Activated CD4-positive, alpha-beta T cell treated with anti-CD3 and anti-CD28 coated beads, Interleukin-2, amount 50 U/mL, for 16 hours (primary cell): ENCODE results near the gene DDX11.
A peak's percentile ranks its signal among the peaks of the same experiment; 100 is the strongest.
"Not testable (repeated sequence)": the region's sequence is repeated elsewhere in the genome, so short reads cannot be mapped to it uniquely, and the experiment has no call there.

Experiments
- DNase-seq: peaks from one replicate; pipeline ENCODE4 v3.0.0-alpha.2; 2020

The DDX11 gene

DNA sequence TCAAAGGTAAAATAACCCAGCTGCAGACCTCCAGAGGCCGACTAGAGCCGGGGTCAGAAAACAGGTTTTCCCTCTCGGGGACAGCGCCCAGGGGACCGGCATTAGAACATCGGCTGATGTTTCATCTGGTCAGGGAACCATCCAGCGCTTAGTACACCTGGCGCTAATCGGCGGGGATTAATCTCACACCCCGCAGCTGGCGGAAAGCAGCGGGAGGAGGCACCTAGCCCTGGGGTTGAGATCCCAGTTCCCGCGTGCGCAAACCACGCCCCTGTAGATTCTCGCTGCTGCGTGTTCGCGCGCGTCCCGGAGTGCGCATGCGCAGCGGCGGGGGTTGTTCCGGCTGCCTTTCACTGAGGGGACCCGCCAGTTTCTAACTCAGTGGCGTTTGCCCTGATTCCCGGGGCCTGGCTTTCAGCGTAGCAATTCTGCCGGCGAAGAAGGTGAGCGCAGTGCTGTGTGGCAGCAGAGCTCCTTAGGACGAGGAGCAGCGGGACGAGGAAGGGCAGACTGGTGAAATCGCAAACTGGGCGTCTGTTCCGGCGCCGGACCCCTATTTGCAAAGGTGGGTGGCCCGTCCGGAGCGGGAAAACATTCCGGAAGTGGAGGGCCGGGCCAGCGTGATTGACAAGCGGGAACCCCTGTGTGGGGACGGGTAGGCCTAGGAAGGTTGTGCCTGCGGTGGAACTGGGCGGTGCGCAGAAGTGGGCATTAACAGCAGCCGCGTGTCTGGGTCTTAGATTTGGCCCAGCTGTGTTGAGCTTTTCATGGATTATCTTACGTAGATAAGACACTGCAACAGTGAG lies at the start of gene DDX11:
DDX11 (plus strand) TSS at position 334 of the 806 bp plus-strand sequence. CDS start 4,534 bp downstream, outside the sequence.
- DNase-seq = peak; percentile 95

GRCh38 chr12:31026202-31026601 lies 47.5 kb upstream of the DDX11 start:
- DNase-seq = no peak

- not testable (repeated sequence) for DNase-seq
Measured at GRCh38 chr12:31027006-31027405, 46.7 kb upstream of the DDX11 start.

- no peak for DNase-seq
Measured at GRCh38 chr12:31029468-31029867, 44.2 kb upstream of the DDX11 start.

DNA sequence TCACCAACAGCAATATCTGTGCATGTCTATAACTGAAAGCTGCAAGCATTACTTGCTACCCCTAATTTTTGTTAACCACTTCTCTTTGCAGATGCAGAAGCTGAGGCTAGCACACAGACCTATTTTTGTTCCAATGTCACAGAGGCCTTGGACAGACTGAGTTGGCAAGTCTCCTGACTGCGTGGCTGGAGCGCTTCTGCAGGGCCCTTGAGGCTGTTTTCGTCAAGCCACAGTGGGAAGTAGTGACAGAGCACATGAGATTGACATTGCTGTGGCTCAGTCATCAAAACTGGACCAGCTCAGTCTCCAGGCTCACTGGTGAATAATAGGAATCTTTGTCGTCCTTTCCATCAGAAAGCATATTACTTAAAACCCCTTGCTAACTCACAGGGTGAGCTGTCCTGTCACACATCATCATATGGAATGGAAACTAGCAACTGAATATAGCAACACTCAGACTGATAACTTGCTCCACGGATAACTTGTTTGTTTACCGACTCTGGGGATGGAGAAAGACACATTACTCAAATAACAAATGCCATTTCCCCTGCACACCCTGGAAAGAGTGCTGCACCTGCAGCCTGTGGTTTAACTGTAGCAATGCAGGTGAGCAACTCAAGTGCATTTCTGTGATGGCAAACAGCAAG lies 43.6 kb upstream of the DDX11 start:
- no peak for DNase-seq

DNA sequence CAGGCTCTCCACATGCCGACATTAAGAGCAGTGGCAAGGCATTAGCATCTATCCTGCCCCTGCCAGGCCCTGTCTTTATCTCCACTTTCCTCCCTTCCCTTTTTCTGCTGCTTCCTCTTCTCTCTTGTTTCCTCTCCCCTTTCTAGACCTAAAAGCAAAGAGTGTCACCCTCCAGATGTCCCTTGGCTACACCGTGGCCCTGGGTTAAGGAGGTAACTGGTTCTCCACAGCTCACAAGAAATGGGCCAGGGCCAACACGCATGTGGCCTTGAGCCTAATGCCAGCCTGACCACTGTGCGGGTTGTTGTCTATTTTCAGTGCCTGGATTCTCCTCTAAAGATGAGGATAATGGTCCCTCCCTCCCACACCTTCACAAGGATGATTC lies 41.7 kb upstream of the DDX11 start:
- no peak for DNase-seq

- DNase-seq = no peak
Measured at GRCh38 chr12:31033146-31033545, 40.5 kb upstream of the DDX11 start.

DNA sequence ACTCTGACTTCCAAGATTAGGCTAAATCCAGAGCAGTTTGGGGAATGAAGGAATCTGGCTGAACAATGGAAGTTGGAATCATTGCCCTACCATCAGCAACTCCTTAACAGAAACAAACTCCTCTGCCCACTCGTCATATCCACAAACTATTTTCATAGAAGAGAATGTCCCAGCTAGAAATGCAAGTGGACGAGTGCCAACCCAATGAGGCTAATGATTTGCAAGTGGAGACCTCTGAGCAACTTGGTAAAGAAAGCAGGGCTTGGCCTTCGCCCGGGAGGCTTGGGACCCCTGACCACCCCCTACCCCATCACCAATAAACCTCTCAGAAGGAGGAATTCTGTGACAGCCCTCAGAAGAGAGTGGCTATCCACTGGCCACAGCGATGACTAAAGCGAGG lies 40.0 kb upstream of the DDX11 start:
- DNase-seq = no peak

DNA sequence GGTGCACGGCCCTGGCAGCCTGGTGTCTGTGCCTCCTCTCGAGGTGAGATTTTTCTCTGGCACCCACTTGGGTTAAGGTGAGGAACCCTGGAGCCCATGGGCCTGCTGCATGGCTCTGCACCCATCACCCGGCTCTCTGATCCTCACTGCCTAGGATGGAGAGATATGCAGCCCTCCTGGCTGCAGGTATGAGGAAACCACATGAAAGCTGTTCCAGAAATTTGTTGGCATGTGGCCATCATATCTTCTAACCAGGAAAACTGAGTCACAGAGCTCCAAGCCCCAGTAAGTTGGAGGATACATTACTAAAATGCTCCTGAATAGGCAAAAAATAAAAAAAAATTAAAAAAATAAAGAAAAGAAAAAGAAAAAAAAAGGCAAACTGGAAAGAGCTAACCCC lies 39.3 kb upstream of the DDX11 start:
- no peak for DNase-seq

DNA sequence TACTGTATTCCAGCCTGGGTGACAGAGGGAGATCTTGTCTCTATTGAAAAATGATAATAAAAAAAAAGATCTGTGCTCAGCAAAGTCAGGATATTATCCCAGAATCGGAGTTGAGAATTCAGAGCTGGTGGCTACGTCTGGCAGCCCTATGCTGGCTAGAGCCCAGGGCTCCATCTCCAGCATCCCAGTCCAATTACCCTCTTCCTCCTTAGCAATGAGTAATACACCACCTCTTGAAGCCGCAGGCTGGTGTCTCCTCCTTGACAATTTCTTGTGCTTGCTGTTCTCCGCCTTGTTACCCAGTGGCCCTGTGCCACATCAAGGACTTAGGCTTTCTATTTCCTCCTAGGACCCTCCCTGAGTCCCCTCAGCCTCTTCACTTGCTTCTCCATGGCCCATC lies 38.4 kb upstream of the DDX11 start:
- no peak for DNase-seq

DNA sequence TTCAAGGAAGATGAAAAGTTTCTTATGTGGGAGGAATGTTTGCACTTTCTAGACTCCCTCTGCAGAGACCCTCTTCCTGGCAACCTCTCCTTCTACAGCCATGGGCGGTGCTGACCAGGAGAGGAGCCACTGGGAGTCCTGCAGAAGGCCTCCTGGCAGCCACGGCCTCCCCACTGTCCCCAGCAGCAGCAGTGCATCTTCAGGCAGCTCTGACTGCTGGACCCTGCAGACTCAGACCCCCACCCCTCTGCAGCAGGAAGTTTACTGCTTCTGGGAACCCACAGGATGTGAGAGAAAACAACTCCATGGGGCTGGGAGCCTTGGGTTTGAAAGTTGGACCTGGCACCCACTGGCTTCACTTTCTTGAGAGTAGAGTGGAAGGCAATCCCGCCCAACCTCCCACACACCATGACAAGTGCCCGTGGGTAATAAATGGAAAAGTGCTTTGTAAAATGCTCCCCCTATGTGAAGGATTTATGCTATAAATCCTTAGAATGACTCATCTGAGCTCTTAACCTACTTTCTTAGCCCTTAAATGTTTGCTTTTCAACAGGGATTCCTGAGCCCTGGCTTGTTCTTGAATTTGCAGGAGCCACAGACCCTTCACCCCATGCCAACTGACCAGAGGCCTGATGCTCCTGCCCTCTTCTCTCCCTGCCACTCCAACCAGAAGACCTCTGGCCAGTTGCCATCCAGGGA lies 37.5 kb upstream of the DDX11 start:
- no peak for DNase-seq

- DNase-seq = no peak
Measured at GRCh38 chr12:31037028-31037427, 36.6 kb upstream of the DDX11 start.

DNA sequence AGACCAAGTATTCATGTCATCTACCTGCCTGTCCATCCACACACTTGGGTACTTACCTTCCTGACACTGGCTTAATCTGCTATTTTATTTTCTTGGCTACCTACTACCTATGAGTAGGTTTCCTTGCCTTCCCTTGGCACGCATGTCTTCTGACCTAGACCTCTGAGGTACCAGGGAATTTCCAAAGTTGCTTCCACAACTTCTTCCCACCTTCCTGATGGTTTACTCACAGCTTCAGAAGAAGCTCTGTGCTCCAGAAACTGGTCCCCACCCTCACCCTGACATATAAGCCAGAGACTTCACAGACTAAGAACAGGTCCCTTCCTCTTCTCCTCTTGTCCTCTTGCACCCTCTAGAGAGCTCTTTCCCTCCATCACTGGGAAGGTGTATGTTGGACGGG lies 35.7 kb upstream of the DDX11 start:
- DNase-seq = no peak

- DNase-seq = no peak
Measured at GRCh38 chr12:31041033-31041564, 32.6 kb upstream of the DDX11 start.

DNA sequence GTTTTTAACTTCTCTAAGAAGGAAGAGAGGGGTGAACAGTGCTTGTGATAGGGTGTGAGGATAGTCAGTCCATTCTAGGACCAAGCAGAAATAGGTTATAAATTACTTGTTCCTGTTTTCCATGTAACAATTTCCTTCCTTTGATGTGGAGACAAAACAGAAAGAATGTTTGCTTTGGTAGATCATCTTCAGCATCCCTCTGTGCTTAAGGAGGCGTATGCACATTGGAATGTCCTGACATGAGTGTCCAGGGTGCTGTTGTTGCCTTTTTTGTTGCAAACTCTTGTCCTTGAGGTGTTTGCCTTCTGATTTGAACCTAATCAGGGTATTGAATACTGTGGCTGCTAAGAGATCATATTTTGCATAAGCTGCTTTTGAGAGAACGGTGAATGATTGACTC lies 23.5 kb upstream of the DDX11 start:
- not testable (repeated sequence) for DNase-seq

- not testable (repeated sequence) for DNase-seq
Measured at GRCh38 chr12:31050548-31050947, 23.1 kb upstream of the DDX11 start.

- DNase-seq = peak; percentile 31
Measured at GRCh38 chr12:31051692-31052091, 22.0 kb upstream of the DDX11 start.

- DNase-seq = not testable (repeated sequence)
Measured at GRCh38 chr12:31052121-31052520, 21.5 kb upstream of the DDX11 start.

DNA sequence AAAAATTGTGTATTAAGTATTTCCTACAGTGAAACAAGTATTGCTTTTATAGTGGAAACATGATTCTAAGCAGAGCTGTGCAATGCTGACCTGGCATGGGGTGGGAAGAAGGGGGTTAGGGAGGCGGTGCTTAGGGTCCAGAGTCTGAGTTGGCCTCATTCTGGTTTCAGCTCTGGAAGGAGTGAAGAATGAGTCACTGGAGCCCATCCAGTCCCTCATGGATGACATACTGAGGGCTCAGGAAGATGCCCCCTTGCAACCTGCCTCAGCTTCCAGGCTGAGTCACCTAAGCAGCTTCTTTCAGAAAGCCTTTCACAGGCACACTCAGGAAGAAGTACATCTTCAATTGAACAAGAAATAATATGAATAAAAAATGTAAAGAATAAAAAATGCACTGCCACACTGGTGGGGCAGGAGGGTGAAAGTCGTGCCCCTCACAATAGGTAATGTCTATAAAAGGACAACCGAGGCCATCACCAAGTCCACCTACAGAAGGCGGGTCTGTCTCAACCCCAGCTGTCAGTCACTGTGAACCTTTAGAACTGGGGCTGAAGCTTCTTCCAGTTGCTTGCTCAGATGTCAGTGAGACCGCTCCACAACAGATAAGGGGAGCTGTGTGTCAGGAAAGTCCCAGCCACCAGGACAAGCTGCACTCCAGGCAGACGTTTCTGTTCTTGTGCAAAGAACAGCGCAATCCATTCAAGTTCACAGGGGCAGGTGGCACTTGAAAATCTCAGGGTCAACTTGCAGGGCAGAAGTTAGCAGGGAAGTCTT lies 20.8 kb upstream of the DDX11 start:
- DNase-seq = not testable (repeated sequence)

DNA sequence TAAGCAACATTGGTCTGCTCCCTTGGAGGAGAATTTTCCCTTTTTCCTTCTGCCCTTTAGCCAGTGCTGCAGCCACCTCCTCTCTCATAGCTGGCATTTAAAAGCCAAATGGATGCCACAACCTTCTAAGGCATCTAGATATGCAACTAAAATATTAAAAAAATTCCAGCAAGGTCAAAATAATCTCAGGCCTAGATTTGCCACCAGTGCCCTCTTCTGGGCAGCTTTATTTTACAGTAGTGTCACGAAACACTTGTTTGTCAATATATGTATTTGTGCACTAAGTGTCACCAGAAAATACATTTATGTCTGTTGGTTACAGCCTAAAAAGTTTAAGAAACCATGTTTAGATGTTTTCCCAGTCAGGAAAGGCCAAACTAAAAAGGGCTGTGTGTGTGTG lies 19.7 kb upstream of the DDX11 start:
- DNase-seq = not testable (repeated sequence)

GRCh38 chr12:31057671-31058070 lies 16.0 kb upstream of the DDX11 start:
- no peak for DNase-seq

DNA sequence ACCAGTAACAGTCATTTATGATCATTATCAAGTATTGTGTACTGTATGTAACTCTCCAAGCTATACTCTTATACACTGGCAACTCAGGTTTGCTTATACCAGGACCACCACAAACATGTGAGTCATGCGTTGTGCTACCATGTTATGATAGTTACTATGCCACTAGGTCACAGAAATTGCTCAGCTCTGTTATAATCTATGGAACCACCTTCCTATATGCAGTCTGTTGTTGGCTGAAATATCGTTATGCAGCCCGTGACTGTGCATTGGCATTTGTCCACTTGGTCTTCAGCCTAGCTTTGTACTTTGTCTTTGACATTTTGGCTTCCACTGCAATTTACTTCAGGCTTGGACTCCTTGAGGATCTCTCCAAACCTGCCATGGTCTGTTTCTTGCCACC lies 7.5 kb upstream of the DDX11 start:
- DNase-seq = not testable (repeated sequence)

DNA sequence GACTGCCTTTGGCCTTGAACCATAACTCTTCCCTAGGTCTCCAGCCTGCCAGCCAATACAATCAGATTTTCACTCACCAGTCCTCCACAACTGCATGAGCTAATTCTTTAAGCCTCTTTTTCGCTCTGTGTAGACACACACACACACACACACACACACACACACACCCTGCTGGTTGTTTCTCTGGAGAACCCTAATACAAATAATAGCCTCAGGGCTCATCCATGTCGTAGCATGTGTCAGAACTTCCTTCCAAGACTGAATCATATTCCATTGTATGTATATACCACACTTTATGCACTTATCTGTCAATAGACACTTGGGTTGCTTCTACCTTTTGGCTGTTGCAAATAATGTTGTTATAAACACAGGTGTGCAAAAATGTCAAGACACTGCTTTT lies 6.0 kb upstream of the DDX11 start:
- not testable (repeated sequence) for DNase-seq
